Measurements from ENCODE around the gene CEACAM16. TPM values are rescaled to one million over a fixed set of nuclear protein-coding genes. Genes with fewer than 3 reads are reported as not detected.
A peak's percentile ranks its signal among the peaks of the same experiment; 100 is the strongest.

Gene CEACAM16
- total and polyA plus RNA-seq, 10 of the 15 experiments (the other 5 are each of a cell fraction or from before 2014, with no cell fraction given): not detected

- no peak for TF ChIP-seq IRF3 (IDR thresholded peaks at IDR 0.05)
- no peak for TF ChIP-seq BRCA1 (IDR thresholded peaks at IDR 0.05; ENCODE audit: low read depth, low read length)
- TF ChIP-seq NRF1 (conservative IDR thresholded peaks at IDR 0.05; ENCODE audit: low read depth, low read length): no peak
- TF ChIP-seq RELB (IDR thresholded peaks at IDR 0.05; ENCODE audit: low read depth): 0 out of 2 replicates have a peak, but pooled peaks have one; percentile 56
- no peak for TF ChIP-seq SMAD1 (IDR thresholded peaks at IDR 0.05; ENCODE audit: low read depth, partially characterized antibody)
- TF ChIP-seq E4F1 (IDR thresholded peaks at IDR 0.05; ENCODE audit: borderline replicate concordance, partially characterized antibody): no peak
- peak; percentile 67; the same call in 1 of the 2 replicates for TF ChIP-seq ZNF687 (IDR thresholded peaks at IDR 0.05)
- no peak for TF ChIP-seq MXI1 (IDR thresholded peaks at IDR 0.05; ENCODE audit: low read depth, low read length)
- no peak for TF ChIP-seq NFIC (IDR thresholded peaks at IDR 0.05; ENCODE audit: low read depth, low read length)
- TF ChIP-seq YY1 (IDR thresholded peaks at IDR 0.05; ENCODE audit: low read depth, low read length): no peak
- no peak for TF ChIP-seq ZBTB4 (CRISPR knock-in tag; IDR thresholded peaks at IDR 0.05)
- no peak for TF ChIP-seq LARP7 (IDR thresholded peaks at IDR 0.05)
- TF ChIP-seq EP300 (IDR thresholded peaks at IDR 0.05; ENCODE audit: borderline replicate concordance in 1 of 2, control insufficient read depth in 1 of 2, low read depth in 2 of 2, low read length in 2 of 2): peak in 1 of 2 experiments; percentile 34; a peak in 1 of 4 replicates
- no peak for TF ChIP-seq HDAC6 (IDR thresholded peaks at IDR 0.05; ENCODE audit: unreplicated experiment)
Measured at GRCh38 chr19:44738603-44739558, 39.9 kb downstream of the CEACAM16 start (continued).

All from GM12878 (cell line).